Vagina (tissue), 2 donors: Measurements from ENCODE around the gene TMEM139.

ENCODE experiments used
- CTCF ChIP-seq, 3 experiments: fragments of 450-650 bp in 2 of 3; fragments of 200-600 bp in 1 of 3; sonication (generic) in 1 of 3; IDR thresholded peaks; one replicate each; pipeline ENCODE4 v1.5.1; 2017 to 2019; ENCODE audit warnings: antibody characterized with exemption in 3 of 3, mild to moderate bottlenecking in 2 of 3, moderate library complexity in 2 of 3
- POLR2A ChIP-seq, 2 donors: fragments of 450-650 bp; IDR thresholded peaks; one replicate each; pipeline ENCODE4 v1.6.1; 2017; ENCODE audit warnings: antibody characterized with exemption in 2 of 2, mild to moderate bottlenecking in 2 of 2, moderate library complexity in 2 of 2

- TF ChIP-seq POLR2A (IDR thresholded peaks at IDR 0.05) (no peak), CTCF (IDR thresholded peaks at IDR 0.05) (no peak)
Observed at GRCh38 chr7:143299346-143299745, 14.6 kb downstream of the TMEM139 start.
